ENCODE measurements around the gene TLL1.

- TF ChIP-seq POLR2A (IDR thresholded peaks at IDR 0.05; ENCODE audit: low read length) (no peak), GATA1 (IDR thresholded peaks at IDR 0.05; ENCODE audit: low read depth, low read length) (no peak)
Measured at GRCh38 chr4:165928601-165929000, 55.6 kb downstream of the TLL1 start.

Measured in erythroblast (primary cell).